HG03025 (cell line): ENCODE data around the gene GRB7.
"Not testable (repeated sequence)": the region's sequence is repeated elsewhere in the genome, so short reads cannot be mapped to it uniquely, and the experiment has no call there.

ENCODE experiments used
- ATAC-seq: cut with Tn5 transposase; IDR thresholded peaks from one replicate; pipeline ENCODE4 v1.9.1; 2021; ENCODE audit warnings: mild to moderate bottlenecking, moderate library complexity; ENCODE audit not compliant: unreplicated experiment, low FRiP score

Gene GRB7

GRCh38 chr17:39709319-39709997 lies 28.3 kb upstream of the GRB7 start:
- no peak for ATAC-seq

- no peak for ATAC-seq
Measured at GRCh38 chr17:39709998-39710964, 27.5 kb upstream of the GRB7 start.

- ATAC-seq, result not testable (repeated sequence)
Measured at GRCh38 chr17:39711071-39711470, 26.7 kb upstream of the GRB7 start.

- no peak for ATAC-seq
Measured at GRCh38 chr17:39711851-39712250, 25.9 kb upstream of the GRB7 start.

GRCh38 chr17:39714234-39714633 lies 23.5 kb upstream of the GRB7 start:
- no peak for ATAC-seq

- ATAC-seq, result no peak
Measured at GRCh38 chr17:39715375-39716072, 22.2 kb upstream of the GRB7 start.

- no peak for ATAC-seq
Measured at GRCh38 chr17:39716073-39716818, 21.5 kb upstream of the GRB7 start.

GRCh38 chr17:39716879-39717536 lies 20.7 kb upstream of the GRB7 start:
- no peak for ATAC-seq

GRCh38 chr17:39717660-39718059 lies 20.1 kb upstream of the GRB7 start:
- no peak for ATAC-seq

GRCh38 chr17:39719563-39720355 lies 18.0 kb upstream of the GRB7 start:
- no peak for ATAC-seq

GRCh38 chr17:39722104-39722503 lies 15.6 kb upstream of the GRB7 start:
- ATAC-seq, result no peak

- ATAC-seq, result no peak
Measured at GRCh38 chr17:39722965-39723848, 14.5 kb upstream of the GRB7 start.

GRCh38 chr17:39724731-39725130 lies 13.0 kb upstream of the GRB7 start:
- ATAC-seq, result no peak

GRCh38 chr17:39725923-39726322 lies 11.8 kb upstream of the GRB7 start:
- ATAC-seq, result not testable (repeated sequence)

- ATAC-seq, result no peak
Measured at GRCh38 chr17:39726617-39727016, 11.1 kb upstream of the GRB7 start.

- ATAC-seq, result no peak
Measured at GRCh38 chr17:39727556-39727955, 10.2 kb upstream of the GRB7 start.

GRCh38 chr17:39729280-39729851 lies 8.4 kb upstream of the GRB7 start:
- ATAC-seq, result no peak
